ENCODE data around the gene PSMC4. TPM values are rescaled to one million over a fixed set of nuclear protein-coding genes. Genes with fewer than 3 reads are reported as not detected.
"Not testable (repeated sequence)": the region's sequence is repeated elsewhere in the genome, so short reads cannot be mapped to it uniquely, and the experiment has no call there.

Gene PSMC4
- total RNA-seq, 4 donors from 2014 or later = 68.9 to 91.4 (median 89.2) TPM

GRCh38 chr19:39951686-39952085, 19.3 kb upstream of the PSMC4 start:
- Histone ChIP-seq H3K36me3 (no peaks in the 10 kb centered on the region), H3K27ac (replicated peaks in 1 of 4) (no peak overlapping the region), H3K9me3 (no peaks in the 10 kb centered on the region), H3K27me3 (peaks cover 0 to 26% (median 0%) of the 10 kb centered on the region in 4 donors), H3K4me1 (no peaks in the 10 kb centered on the region), H3K4me3 (no peak overlapping the region)
- no peak for DNase-seq (ENCODE audit: extremely low spot score)
- intact Hi-C loops (cut with DNase I) = no loop called here
- TF ChIP-seq EP300 (IDR thresholded peaks at IDR 0.05) = no peak
- WGBS = 39% methylated on average over 3 of the region's 3 CpGs

GRCh38 chr19:39953915-39954314, 17.1 kb upstream of the PSMC4 start:
- Histone ChIP-seq H3K4me3 (no peak overlapping the region), H3K27ac (replicated peaks in 1 of 4) (no peak overlapping the region), H3K4me1 (no peaks in the 10 kb centered on the region), H3K36me3 (no peaks in the 10 kb centered on the region), H3K27me3 (peaks cover 0 to 6% (median 0%) of the 10 kb centered on the region in 4 donors), H3K9me3 (no peaks in the 10 kb centered on the region)
- intact Hi-C loops (cut with DNase I) = no loop called here
- DNase-seq (ENCODE audit: extremely low spot score) = no peak
- 90% methylated on average over 7 of the region's 7 CpGs for WGBS
- TF ChIP-seq EP300 (IDR thresholded peaks at IDR 0.05) (no peak), POLR2A (IDR thresholded peaks at IDR 0.05; ENCODE audit: low read depth) (no peak), CTCF (IDR thresholded peaks at IDR 0.05) (no peak), POLR2AphosphoS5 (IDR thresholded peaks at IDR 0.05) (no peak)

GRCh38 chr19:39957886-39958285, 13.1 kb upstream of the PSMC4 start:
- 88% methylated on average over 5 of the region's 5 CpGs for WGBS
- H3K4me1 ChIP-seq; H3K27ac ChIP-seq (replicated peaks in 1 of 4); H3K27me3 ChIP-seq; H3K9me3 ChIP-seq; H3K36me3 ChIP-seq; intact Hi-C loops (cut with DNase I); H3K4me3 ChIP-seq; DNase-seq (ENCODE audit: extremely low spot score): not testable (repeated sequence)

- H3K27me3 ChIP-seq; H3K36me3 ChIP-seq; H3K9me3 ChIP-seq; H3K27ac ChIP-seq (replicated peaks in 1 of 4); DNase-seq (ENCODE audit: extremely low spot score); H3K4me3 ChIP-seq; H3K4me1 ChIP-seq; intact Hi-C loops (cut with DNase I): not testable (repeated sequence)
- 90% methylated on average over 3 of the region's 3 CpGs for WGBS
Observed at GRCh38 chr19:39958942-39959341, 12.0 kb upstream of the PSMC4 start.

GRCh38 chr19:39959407-39959806, 11.6 kb upstream of the PSMC4 start:
- DNase-seq (ENCODE audit: extremely low spot score); intact Hi-C loops (cut with DNase I); H3K27ac ChIP-seq (replicated peaks in 1 of 4); H3K27me3 ChIP-seq; H3K4me3 ChIP-seq; H3K36me3 ChIP-seq; H3K9me3 ChIP-seq; H3K4me1 ChIP-seq: not testable (repeated sequence)
- WGBS = 64% methylated on average over 7 of the region's 13 CpGs

- TF ChIP-seq POLR2AphosphoS5 (IDR thresholded peaks at IDR 0.05) (no peak), POLR2A (IDR thresholded peaks at IDR 0.05; ENCODE audit: low read depth) (no peak), EP300 (IDR thresholded peaks at IDR 0.05) (no peak), CTCF (IDR thresholded peaks at IDR 0.05) (no peak)
Observed at GRCh38 chr19:39963898-39964297, 7.1 kb upstream of the PSMC4 start.

GRCh38 chr19:39966617-39967016, 4.3 kb upstream of the PSMC4 start:
- no peak for DNase-seq (ENCODE audit: extremely low spot score)
- intact Hi-C loops (cut with DNase I) = no loop called here
- TF ChIP-seq EP300 (IDR thresholded peaks at IDR 0.05) (no peak), POLR2A (IDR thresholded peaks at IDR 0.05; ENCODE audit: low read depth) (no peak), POLR2AphosphoS5 (IDR thresholded peaks at IDR 0.05) (no peak), CTCF (IDR thresholded peaks at IDR 0.05) (no peak)
- H3K4me3 ChIP-seq = no peak overlapping the region
- no peak overlapping the region for H3K27ac ChIP-seq (replicated peaks in 1 of 4)
- H3K36me3 ChIP-seq = no peaks in the 10 kb centered on the region
- 89% methylated on average over 6 of the region's 6 CpGs for WGBS
- H3K9me3 ChIP-seq = no peaks in the 10 kb centered on the region
- H3K27me3 ChIP-seq = no peaks in the 10 kb centered on the region
- peaks cover 8 to 18% (median 13%) of the 10 kb centered on the region in 4 donors for H3K4me1 ChIP-seq

More at GRCh38 chr19:39963898-39964297, 7.1 kb upstream of the PSMC4 start:
- no peak overlapping the region for H3K27ac ChIP-seq (replicated peaks in 1 of 4)
- 80% methylated on average over 3 of the region's 3 CpGs for whole genome bisulfite sequencing
- no peaks in the 10 kb centered on the region for H3K36me3 ChIP-seq
- intact Hi-C loops (cut with DNase I) = no loop called here
- H3K4me3 ChIP-seq = no peak overlapping the region
- H3K4me1 ChIP-seq = no peaks in the 10 kb centered on the region
- DNase-seq (ENCODE audit: extremely low spot score) = no peak
- H3K9me3 ChIP-seq = no peaks in the 10 kb centered on the region
- no peaks in the 10 kb centered on the region for H3K27me3 ChIP-seq
